ENCODE results near the gene CCDC188. TPM values are rescaled to one million over a fixed set of nuclear protein-coding genes. Genes with fewer than 3 reads are reported as not detected.

Gene CCDC188
- total and polyA plus RNA-seq, 5 donors from 2014 or later: 0.44 TPM; not detected in 4

GRCh38 chr22:20131859-20132685 lies 18.8 kb downstream of the CCDC188 start:
- H3K27ac ChIP-seq (ENCODE audit: insufficient read depth, low read length, poor library complexity, severe bottlenecking): no peak overlapping the region
- Mint-ChIP-seq H3K9me3 (no peaks in the 10 kb centered on the region), H3K27me3 (no peaks in the 10 kb centered on the region), H3K36me3 (no peaks in the 10 kb centered on the region), H3K27ac (no peak overlapping the region), H3K4me3 (peak overlapping the region; percentile 54 to 87 (median 83)), H3K4me1 (peaks cover 0 to 48% (median 22%) of the 10 kb centered on the region in 4 donors)
- H3K4me3 ChIP-seq (ENCODE audit: low read depth, low read length): no peak overlapping the region
- H3K9me3 ChIP-seq (ENCODE audit: control insufficient read depth in 2 of 2, low read length in 2 of 2): no peaks in the 10 kb centered on the region
- DNase-seq (peak in 2 of 3 donors; percentile 26 to 28), ATAC-seq (ENCODE audit: low read depth in 2 of 2) (no peak)
- peaks cover 6% of the 10 kb centered on the region for H3K36me3 ChIP-seq (ENCODE audit: control insufficient read depth, insufficient read depth, low read length)
- H3K27me3 ChIP-seq (ENCODE audit: control insufficient read depth, insufficient read depth, low read length): no peaks in the 10 kb centered on the region
- peaks cover 29% of the 10 kb centered on the region for H3K4me1 ChIP-seq (ENCODE audit: control insufficient read depth, insufficient read depth, low read length, poor library complexity, severe bottlenecking)

- Histone ChIP-seq H3K9me3 (ENCODE audit: control insufficient read depth in 2 of 2, low read length in 2 of 2) (no peaks in the 10 kb centered on the region), H3K4me1 (ENCODE audit: control insufficient read depth, insufficient read depth, low read length, poor library complexity, severe bottlenecking) (peaks cover 29% of the 10 kb centered on the region), H3K36me3 (ENCODE audit: control insufficient read depth, insufficient read depth, low read length) (peaks cover 8% of the 10 kb centered on the region), H3K27ac (ENCODE audit: insufficient read depth, low read length, poor library complexity, severe bottlenecking) (peak within 1 kb of the TSS; percentile 85), H3K27me3 (ENCODE audit: control insufficient read depth, insufficient read depth, low read length) (no peaks in the 10 kb centered on the region), H3K4me3 (ENCODE audit: low read depth, low read length) (peak within 1 kb of the TSS; percentile 26)
- H3K27ac Mint-ChIP-seq: peak within 1 kb of the TSS in 2 of 3 donors; percentile 48 to 59
- no peaks in the 10 kb centered on the region for H3K9me3 Mint-ChIP-seq
- peak within 1 kb of the TSS; percentile 54 to 87 (median 83) for H3K4me3 Mint-ChIP-seq
- DNase-seq: peak; percentile 33 to 53 (median 45)
- H3K27me3 Mint-ChIP-seq: no peaks in the 10 kb centered on the region
- H3K4me1 Mint-ChIP-seq: peaks cover 0 to 44% (median 20%) of the 10 kb centered on the region in 4 donors
- H3K36me3 Mint-ChIP-seq: no peaks in the 10 kb centered on the region
- ATAC-seq (ENCODE audit: low read depth in 2 of 2): peak; percentile 57 to 69
Measured at GRCh38 chr22:20131597-20131858, 19.3 kb downstream of the CCDC188 start, which contains the start of gene ZDHHC8. Gene ZDHHC8 (plus strand): TSS chr22:20131804. CDS start chr22:20131948, 144 bp downstream.

GRCh38 chr22:20130731-20131596 lies 19.9 kb downstream of the CCDC188 start:
- ATAC-seq (ENCODE audit: low read depth in 2 of 2) (peak; percentile 78 to 79), DNase-seq (peak; percentile 73 to 84 (median 75))
- no peaks in the 10 kb centered on the region for H3K9me3 Mint-ChIP-seq
- Histone ChIP-seq H3K27me3 (ENCODE audit: control insufficient read depth, insufficient read depth, low read length) (no peaks in the 10 kb centered on the region), H3K27ac (ENCODE audit: insufficient read depth, low read length, poor library complexity, severe bottlenecking) (peak overlapping the region; percentile 85), H3K4me1 (ENCODE audit: control insufficient read depth, insufficient read depth, low read length, poor library complexity, severe bottlenecking) (peaks cover 28% of the 10 kb centered on the region), H3K9me3 (ENCODE audit: control insufficient read depth in 2 of 2, low read length in 2 of 2) (no peaks in the 10 kb centered on the region), H3K4me3 (ENCODE audit: low read depth, low read length) (peak overlapping the region; percentile 26), H3K36me3 (ENCODE audit: control insufficient read depth, insufficient read depth, low read length) (peaks cover 12% of the 10 kb centered on the region)
- peaks cover 2% of the 10 kb centered on the region for H3K36me3 Mint-ChIP-seq
- H3K4me1 Mint-ChIP-seq: peaks cover 0 to 39% (median 16%) of the 10 kb centered on the region in 4 donors
- no peaks in the 10 kb centered on the region for H3K27me3 Mint-ChIP-seq
- H3K4me3 Mint-ChIP-seq: peak overlapping the region in 3 of 4 donors; percentile 64 to 84 (median 77)
- H3K27ac Mint-ChIP-seq: peak overlapping the region in 2 of 3 donors; percentile 48 to 59

GRCh38 chr22:20130319-20130718 lies 20.5 kb downstream of the CCDC188 start:
- Mint-ChIP-seq H3K4me3 (peak overlapping the region; percentile 64 to 84 (median 79)), H3K36me3 (peaks cover 4% of the 10 kb centered on the region), H3K27me3 (no peaks in the 10 kb centered on the region), H3K9me3 (no peaks in the 10 kb centered on the region), H3K4me1 (peaks cover 0 to 38% (median 16%) of the 10 kb centered on the region in 4 donors), H3K27ac (peak overlapping the region in 2 of 3 donors; percentile 59 to 67)
- H3K36me3 ChIP-seq (ENCODE audit: control insufficient read depth, insufficient read depth, low read length): peaks cover 18% of the 10 kb centered on the region
- H3K27me3 ChIP-seq (ENCODE audit: control insufficient read depth, insufficient read depth, low read length): no peaks in the 10 kb centered on the region
- peak in 1 of 3 donors; percentile 33 for DNase-seq
- H3K4me1 ChIP-seq (ENCODE audit: control insufficient read depth, insufficient read depth, low read length, poor library complexity, severe bottlenecking): peaks cover 23% of the 10 kb centered on the region
- no peaks in the 10 kb centered on the region for H3K9me3 ChIP-seq (ENCODE audit: control insufficient read depth in 2 of 2, low read length in 2 of 2)
- H3K4me3 ChIP-seq (ENCODE audit: low read depth, low read length): no peak overlapping the region
- H3K27ac ChIP-seq (ENCODE audit: insufficient read depth, low read length, poor library complexity, severe bottlenecking): peak overlapping the region; percentile 85
- no peak for ATAC-seq (ENCODE audit: low read depth in 2 of 2)

GRCh38 chr22:20129747-20130014 lies 21.2 kb downstream of the CCDC188 start:
- peaks cover 23% of the 10 kb centered on the region for H3K4me1 ChIP-seq (ENCODE audit: control insufficient read depth, insufficient read depth, low read length, poor library complexity, severe bottlenecking)
- peak overlapping the region in 1 of 3 donors; percentile 67 for H3K27ac Mint-ChIP-seq
- H3K9me3 Mint-ChIP-seq: no peaks in the 10 kb centered on the region
- H3K9me3 ChIP-seq (ENCODE audit: control insufficient read depth in 2 of 2, low read length in 2 of 2): no peaks in the 10 kb centered on the region
- peaks cover 0 to 34% (median 16%) of the 10 kb centered on the region in 4 donors for H3K4me1 Mint-ChIP-seq
- H3K36me3 Mint-ChIP-seq: peaks cover 4% of the 10 kb centered on the region
- no peaks in the 10 kb centered on the region for H3K27me3 Mint-ChIP-seq
- DNase-seq (no peak), ATAC-seq (ENCODE audit: low read depth in 2 of 2) (no peak)
- no peaks in the 10 kb centered on the region for H3K27me3 ChIP-seq (ENCODE audit: control insufficient read depth, insufficient read depth, low read length)
- no peak overlapping the region for H3K4me3 ChIP-seq (ENCODE audit: low read depth, low read length)
- peak overlapping the region in 3 of 4 donors; percentile 54 to 81 (median 77) for H3K4me3 Mint-ChIP-seq
- H3K27ac ChIP-seq (ENCODE audit: insufficient read depth, low read length, poor library complexity, severe bottlenecking): peak overlapping the region; percentile 6
- H3K36me3 ChIP-seq (ENCODE audit: control insufficient read depth, insufficient read depth, low read length): peaks cover 23% of the 10 kb centered on the region

- Mint-ChIP-seq H3K27me3 (no peaks in the 10 kb centered on the region), H3K27ac (peak overlapping the region in 2 of 3 donors; percentile 20 to 77), H3K36me3 (peaks cover 4% of the 10 kb centered on the region), H3K4me1 (peaks cover 0 to 28% (median 13%) of the 10 kb centered on the region in 4 donors), H3K4me3 (peak overlapping the region in 3 of 4 donors; percentile 13 to 77 (median 54)), H3K9me3 (no peaks in the 10 kb centered on the region)
- Histone ChIP-seq H3K9me3 (ENCODE audit: control insufficient read depth in 2 of 2, low read length in 2 of 2) (no peaks in the 10 kb centered on the region), H3K27me3 (ENCODE audit: control insufficient read depth, insufficient read depth, low read length) (no peaks in the 10 kb centered on the region), H3K27ac (ENCODE audit: insufficient read depth, low read length, poor library complexity, severe bottlenecking) (peak overlapping the region; percentile 38), H3K36me3 (ENCODE audit: control insufficient read depth, insufficient read depth, low read length) (peaks cover 24% of the 10 kb centered on the region), H3K4me3 (ENCODE audit: low read depth, low read length) (no peak overlapping the region), H3K4me1 (ENCODE audit: control insufficient read depth, insufficient read depth, low read length, poor library complexity, severe bottlenecking) (peaks cover 23% of the 10 kb centered on the region)
- DNase-seq (peak; percentile 24 to 57 (median 57)), ATAC-seq (ENCODE audit: low read depth in 2 of 2) (peak in 1 of 2 donors; percentile 16)
Measured at GRCh38 chr22:20128902-20129746, 21.7 kb downstream of the CCDC188 start.

GRCh38 chr22:20128619-20128901 lies 22.3 kb downstream of the CCDC188 start:
- H3K9me3 ChIP-seq (ENCODE audit: control insufficient read depth in 2 of 2, low read length in 2 of 2): no peaks in the 10 kb centered on the region
- H3K27me3 ChIP-seq (ENCODE audit: control insufficient read depth, insufficient read depth, low read length): no peaks in the 10 kb centered on the region
- Mint-ChIP-seq H3K27me3 (no peaks in the 10 kb centered on the region), H3K4me1 (peaks cover 0 to 27% (median 11%) of the 10 kb centered on the region in 4 donors), H3K9me3 (no peaks in the 10 kb centered on the region), H3K36me3 (peaks cover 4% of the 10 kb centered on the region), H3K4me3 (peak overlapping the region in 3 of 4 donors; percentile 38 to 77 (median 63)), H3K27ac (peak overlapping the region in 2 of 3 donors; percentile 55 to 77)
- H3K27ac ChIP-seq (ENCODE audit: insufficient read depth, low read length, poor library complexity, severe bottlenecking): peak overlapping the region; percentile 38
- no peak for ATAC-seq (ENCODE audit: low read depth in 2 of 2)
- no peak for DNase-seq
- H3K4me1 ChIP-seq (ENCODE audit: control insufficient read depth, insufficient read depth, low read length, poor library complexity, severe bottlenecking): peaks cover 20% of the 10 kb centered on the region
- peaks cover 29% of the 10 kb centered on the region for H3K36me3 ChIP-seq (ENCODE audit: control insufficient read depth, insufficient read depth, low read length)
- H3K4me3 ChIP-seq (ENCODE audit: low read depth, low read length): no peak overlapping the region

Measured in CD4-positive, CD25-positive, alpha-beta regulatory T cell (primary cell).